SKM-1 (cell line): Measurements from ENCODE around the gene ANK3.

Experiments used
- DNase-seq: peaks from one replicate; lab custom pipeline; 2025; ENCODE audit not compliant: unreplicated experiment; lab: John Stamatoyannopoulos, UW

The ANK3 gene

GRCh38 chr10:60348982-60349381 is 40.7 kb downstream of the ANK3 start:
- no peak for DNase-seq

DNA sequence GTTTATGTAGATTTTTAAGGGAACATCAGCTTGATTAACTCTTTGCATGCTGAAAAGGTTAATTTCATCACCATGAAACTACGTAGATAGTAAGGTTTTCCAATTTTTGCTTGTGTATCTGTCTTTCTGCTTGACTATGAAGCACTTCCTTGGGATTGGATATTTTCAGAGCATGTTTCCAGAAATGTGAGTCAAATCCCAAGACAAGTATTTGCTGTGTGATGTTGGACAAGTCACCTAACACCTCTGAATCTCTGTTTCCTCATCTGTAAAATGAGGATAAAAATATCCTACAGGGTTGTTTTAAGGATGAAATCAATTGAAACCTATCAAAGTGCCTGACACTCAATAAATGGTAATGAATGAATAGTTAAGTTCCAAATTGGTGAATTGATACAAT is 42.4 kb downstream of the ANK3 start:
- no peak for DNase-seq

DNA sequence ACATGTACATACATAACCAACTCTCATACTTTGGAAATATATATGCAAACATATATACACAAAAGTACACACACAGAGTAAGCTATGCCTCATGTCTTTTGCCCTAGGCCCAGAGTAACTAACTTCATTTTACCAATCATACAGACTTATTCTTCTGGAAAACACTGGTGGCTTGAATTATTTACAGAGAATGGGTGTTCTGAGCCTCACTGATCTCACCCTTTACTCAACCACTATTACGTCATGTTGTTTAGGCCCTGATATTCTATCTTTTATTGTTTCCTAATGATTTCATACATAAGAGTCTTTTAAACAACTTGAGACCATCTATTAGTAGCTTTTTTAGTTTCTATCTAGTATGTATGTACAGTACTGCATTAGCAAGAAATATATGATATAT is 43.0 kb downstream of the ANK3 start:
- no peak for DNase-seq

GRCh38 chr10:60343254-60343653 is 46.4 kb downstream of the ANK3 start:
- no peak for DNase-seq

DNA sequence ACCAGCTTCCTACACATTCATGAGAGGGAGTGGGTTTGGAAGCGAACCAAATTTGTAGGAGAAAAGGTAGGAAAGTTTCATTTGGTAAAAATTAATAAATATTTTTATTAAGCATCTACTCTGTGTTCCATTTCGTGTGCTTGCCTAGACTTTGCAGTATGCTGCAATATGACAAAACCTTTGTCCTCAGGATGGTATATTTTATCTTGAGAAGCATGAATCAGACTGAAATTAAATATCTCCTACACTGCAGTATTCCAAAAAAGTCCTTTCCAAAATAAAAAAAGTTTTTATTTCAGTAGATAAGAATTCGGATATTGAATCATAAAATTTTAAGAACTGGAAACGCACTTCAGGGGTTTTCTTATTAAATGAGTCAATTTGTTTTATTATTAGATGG is 47.7 kb downstream of the ANK3 start:
- no peak for DNase-seq

GRCh38 chr10:60340973-60341372 is 48.7 kb downstream of the ANK3 start:
- DNase-seq = no peak

DNA sequence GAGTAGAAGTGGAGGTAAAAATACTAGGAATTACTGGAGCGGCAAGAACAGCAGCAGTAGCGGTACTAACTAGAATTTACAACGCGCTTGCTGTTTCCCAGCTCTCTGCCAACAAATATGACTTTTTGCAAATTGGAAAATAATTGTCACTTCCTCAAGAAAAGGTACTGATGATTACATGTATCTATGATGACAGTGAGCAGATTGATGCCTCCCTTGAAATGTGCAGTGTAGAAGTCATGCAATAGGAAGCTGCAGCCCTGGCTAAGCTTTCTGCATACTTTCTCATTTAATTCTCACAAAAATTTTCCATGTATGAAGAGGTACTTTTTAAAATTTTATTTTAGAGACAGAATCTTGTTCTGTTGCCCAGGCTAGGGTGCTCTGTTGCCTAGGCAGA is 49.9 kb downstream of the ANK3 start:
- no peak for DNase-seq

DNA sequence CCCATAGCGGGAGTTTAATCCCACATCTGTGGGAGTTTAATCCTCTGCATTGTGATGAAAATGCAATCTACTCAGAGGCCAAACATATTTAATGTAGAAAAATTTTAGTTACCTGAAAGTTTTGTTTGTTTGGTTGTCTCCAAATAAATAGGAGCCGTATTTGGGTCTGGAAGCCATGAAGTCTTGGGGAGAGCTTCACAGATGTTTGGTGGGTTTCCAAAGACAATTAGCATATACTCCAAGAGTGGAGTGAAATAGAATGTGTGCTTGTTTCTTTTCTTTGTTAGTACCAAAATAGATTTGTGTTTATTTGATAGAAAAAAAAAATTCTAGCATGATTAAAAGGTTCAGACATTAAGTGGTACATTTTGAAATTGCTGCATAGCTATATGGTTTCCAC is 50.9 kb downstream of the ANK3 start:
- DNase-seq = no peak

GRCh38 chr10:60338002-60338564 is 51.6 kb downstream of the ANK3 start:
- no peak for DNase-seq

DNA sequence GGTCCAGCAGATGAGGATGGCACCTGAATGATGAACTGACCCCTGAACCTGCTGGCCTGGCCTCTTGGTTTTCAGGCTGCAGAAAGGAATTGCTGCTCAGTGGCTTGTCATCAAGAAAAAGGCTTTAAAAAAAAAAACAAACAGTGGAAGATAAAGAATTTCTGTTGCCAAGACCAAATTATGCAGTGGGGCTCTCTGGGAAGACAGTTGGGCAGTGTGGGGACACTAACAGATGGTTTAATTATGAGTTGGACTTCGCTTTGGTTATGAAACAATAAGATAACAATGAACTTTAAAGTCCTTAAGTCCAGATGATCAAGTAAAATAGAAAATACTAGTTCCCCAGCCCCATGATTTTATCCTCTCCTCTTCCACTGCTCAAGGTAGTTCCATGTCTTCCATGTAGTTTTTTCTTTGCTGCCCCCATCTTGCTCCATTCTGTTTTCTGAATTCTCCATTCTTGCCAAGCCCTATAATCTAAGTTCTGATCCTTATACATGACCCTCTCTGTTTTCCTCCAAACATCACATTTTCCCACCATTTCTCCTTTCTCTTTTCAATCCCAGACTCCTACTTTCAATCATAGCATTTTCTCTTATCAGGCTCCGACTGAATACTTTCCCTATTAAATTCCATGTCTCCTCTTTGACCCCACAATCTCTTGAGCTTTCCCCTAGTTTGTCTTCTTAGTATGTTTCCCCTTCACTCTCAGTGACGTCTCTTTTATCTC is 52.6 kb downstream of the ANK3 start:
- DNase-seq = no peak

DNA sequence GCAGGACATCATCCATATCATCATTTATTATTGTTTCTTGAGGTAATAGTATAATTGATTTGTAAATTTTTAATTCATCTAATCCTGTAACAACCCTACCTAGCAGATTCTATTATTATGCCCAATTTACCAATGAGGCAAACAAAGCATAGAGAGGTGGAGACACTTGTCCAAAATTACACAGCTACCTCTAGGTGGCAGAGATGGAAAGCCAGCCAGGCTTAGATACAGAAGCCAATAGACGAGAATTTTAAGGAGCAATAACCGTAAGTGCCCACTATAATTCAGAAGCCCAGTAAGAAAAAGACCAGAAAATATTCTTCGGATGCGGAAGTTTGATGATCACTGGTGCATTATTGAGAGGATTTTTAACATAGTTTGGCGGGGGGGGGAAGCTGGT is 54.0 kb downstream of the ANK3 start:
- no peak for DNase-seq

GRCh38 chr10:60334991-60335390 is 54.7 kb downstream of the ANK3 start:
- no peak for DNase-seq

DNA sequence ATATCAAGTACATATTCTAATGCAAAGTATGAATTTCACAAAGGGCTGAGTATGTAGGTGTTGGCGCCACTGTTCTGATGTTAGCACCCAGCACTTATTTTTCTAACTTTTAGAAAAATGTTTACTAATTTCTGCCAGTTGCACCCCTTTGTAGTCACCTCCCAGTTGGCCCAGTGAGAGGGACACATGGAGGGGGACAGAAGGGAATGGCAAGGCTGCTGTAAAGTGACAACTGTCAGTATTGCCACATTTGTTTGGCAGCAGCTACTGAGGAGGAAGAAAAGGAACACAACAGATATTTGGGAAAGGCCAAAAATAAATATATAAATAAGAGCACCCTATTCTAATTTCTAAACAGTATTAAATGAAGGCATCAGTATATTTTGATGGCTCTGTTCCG is 57.3 kb downstream of the ANK3 start:
- no peak for DNase-seq

DNA sequence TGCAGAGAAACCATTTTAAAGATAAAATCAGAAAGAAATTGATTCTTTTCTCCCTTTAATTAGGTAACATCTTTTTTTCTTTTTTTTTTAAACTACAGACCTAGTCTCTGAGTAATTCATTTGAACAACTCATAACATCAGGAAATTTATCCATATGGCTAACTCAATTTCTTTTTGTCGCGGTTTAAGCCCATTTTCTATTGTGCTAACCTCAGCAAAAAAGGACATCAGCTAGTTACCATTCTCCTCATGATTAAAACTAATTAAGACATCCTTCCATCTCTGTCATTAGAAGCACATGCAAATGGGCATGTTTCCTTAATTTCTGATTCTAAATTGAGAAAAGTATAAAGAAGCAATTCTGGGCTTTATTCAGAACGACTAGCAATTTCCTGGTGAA is 57.8 kb downstream of the ANK3 start:
- no peak for DNase-seq

DNA sequence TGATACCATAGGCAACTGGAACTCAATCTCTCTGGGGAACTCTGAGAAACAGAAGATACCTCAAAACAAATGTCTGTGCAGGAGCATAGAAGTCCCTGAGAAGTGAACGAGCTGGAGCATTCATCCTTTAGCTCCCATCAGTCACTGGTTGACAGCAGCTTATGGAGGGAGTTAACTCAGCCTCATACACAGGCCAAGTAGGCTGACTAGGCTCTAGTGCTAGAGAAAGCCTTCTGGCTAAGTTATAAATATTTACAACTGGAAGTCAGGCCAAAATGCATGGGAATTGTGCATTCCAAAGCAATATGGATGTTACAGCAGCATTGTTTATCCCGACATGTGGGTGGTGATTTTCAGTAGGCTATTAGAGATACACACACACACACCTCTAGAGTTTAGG is 66.5 kb downstream of the ANK3 start:
- DNase-seq = no peak

GRCh38 chr10:60320666-60321065 is 69.0 kb downstream of the ANK3 start:
- DNase-seq = no peak

- DNase-seq = no peak
Measured at GRCh38 chr10:60316029-60316428, 73.6 kb downstream of the ANK3 start.

GRCh38 chr10:60315311-60315710 is 74.4 kb downstream of the ANK3 start:
- no peak for DNase-seq

- DNase-seq = no peak
Measured at GRCh38 chr10:60314069-60314940, 75.4 kb downstream of the ANK3 start.

- no peak for DNase-seq
Measured at GRCh38 chr10:60313589-60313952, 76.1 kb downstream of the ANK3 start.

DNA sequence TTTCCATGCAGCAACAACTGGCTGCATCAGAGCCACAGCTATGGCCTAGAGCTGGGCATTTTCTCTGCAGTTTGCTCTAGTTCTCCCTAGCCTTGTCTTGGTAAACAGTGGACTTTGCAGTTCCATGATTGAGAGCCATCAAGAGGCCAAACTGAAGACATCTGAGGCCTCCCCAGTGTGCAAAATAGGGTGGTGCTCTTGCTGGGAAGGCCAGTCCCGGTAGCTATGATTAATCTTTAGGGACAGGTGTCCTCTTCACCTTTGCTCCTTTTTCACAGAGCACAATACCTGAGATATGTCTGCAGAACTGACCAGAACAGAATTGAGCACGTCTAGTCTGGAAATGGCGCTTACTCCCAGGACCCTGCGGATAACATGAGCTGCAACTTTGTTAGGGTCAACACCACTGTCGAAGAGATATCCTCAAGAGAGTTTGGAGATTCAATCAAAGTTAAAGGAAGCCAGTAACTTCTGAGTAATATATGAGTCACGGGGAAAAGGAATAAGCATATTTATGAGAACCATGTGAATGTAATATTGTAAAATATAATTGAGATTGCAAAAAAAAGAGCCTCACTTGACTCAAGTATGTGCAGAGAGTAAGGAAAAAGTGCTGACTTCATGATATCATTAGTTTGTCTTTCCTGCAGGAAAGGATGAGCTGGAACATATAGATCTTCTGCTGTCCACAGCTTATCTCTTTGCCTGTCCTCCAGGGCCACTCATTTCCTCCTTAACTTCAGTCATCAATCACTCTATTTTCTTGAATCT is 76.7 kb downstream of the ANK3 start:
- no peak for DNase-seq

- DNase-seq = no peak
Measured at GRCh38 chr10:60311821-60312220, 77.9 kb downstream of the ANK3 start.
